GM12872 (cell line): ENCODE data around the gene RESP18.

ENCODE experiments used
- CTCF ChIP-seq: IDR thresholded peaks from 3 replicates; pipeline ENCODE4 v1.5.1; 2011; ENCODE audit warnings: low read depth, mild to moderate bottlenecking, low read length, moderate library complexity; ENCODE audit not compliant: insufficient read depth

The RESP18 gene

GRCh38 chr2:219350215-219350614 lies 17.7 kb upstream of the RESP18 start:
- TF ChIP-seq CTCF: no peak

DNA sequence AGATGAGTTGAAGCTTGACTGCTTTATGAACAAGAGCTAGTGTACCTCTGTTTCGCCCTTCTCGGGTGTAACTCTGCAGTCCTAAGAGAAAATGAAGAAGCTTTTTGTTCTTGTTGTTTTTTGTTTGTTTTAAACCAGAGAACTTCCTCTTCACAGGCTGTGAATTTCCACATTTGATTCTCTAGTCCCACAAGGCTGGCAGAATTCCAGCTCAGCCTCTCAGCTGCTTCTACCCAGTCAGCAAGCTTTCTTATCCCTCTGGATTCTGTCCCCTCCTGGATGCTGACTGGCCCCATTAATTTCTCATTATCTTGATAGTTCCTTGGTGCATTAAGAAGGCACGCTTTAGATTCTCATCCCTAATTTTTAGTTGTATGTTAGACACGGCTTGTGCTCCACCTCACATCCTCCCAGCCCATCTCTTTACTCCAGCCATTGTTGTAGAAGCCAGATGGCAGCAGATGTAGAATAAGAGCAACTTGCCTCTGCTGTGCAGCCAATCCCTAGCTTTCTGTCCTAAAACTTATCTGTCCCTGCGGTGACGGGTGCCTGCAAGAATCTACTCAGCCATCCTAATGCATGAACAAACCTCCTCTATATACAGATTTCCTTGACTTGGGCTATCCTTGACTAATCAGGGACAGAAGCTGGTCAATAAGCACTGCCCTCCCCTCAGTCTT lies 12.3 kb upstream of the RESP18 start:
- TF ChIP-seq CTCF: no peak

DNA sequence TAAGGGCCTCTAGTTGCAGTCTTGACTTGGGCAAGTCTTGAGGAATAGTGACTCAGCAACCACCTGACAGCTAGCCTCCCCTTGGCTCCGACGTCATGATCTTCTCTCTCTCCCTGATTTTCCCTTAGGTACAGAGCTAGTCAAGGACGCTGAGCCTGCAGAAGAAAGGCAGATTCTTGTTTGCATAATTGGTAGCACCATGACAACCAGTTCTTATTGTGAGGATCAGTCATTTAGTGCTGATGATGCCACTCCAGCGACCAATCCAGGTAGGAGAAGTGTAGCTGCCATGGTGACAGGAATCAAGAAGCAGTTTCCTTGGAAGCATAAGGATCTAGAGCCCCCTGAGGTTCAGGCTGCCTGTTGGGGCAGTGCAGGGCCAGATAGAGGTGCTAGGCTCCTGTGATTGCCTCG lies 2.8 kb upstream of the RESP18 start:
- no peak for TF ChIP-seq CTCF

GRCh38 chr2:219334076-219334475 lies 1.5 kb upstream of the RESP18 start:
- TF ChIP-seq CTCF: no peak

DNA sequence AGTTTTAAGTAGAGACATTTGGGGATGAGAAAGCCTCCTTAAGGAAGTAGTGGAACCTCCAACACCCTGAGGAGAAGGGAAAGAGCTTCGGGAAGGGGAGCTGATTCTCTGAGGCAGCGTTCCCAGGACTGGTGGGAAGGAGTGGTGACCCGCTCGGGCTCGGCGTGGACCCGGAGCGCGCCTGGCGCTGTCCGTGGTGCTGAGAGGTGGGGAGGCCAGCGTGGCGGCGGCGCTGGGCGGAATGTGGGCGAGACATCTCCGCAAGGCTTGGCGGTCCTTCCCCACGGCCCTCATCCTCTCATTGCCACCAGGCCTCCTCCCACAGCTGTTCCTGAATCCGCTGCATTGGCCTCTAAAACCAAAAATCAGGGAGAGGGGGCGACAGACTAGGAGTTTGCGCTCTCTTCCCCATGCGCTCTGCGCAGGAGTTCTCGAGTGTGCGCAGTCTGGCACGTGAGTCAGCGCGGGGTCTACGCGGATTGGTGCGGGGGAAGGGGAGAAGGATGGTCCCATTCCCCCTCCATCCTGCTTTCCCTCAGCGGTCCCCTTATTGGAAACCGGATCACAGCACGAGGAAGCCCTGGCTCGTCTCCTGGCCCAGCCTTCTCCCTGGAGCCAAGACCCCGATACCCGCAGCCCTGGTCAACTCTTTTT lies 857 bp downstream of the RESP18 start:
- TF ChIP-seq CTCF: no peak

GRCh38 chr2:219327719-219328118 lies 4.8 kb downstream of the RESP18 start:
- no peak for TF ChIP-seq CTCF

GRCh38 chr2:219325657-219326315 lies 6.8 kb downstream of the RESP18 start:
- TF ChIP-seq CTCF: no peak
